ENCODE measurements around the gene EIF4G3. TPM values are rescaled to one million over a fixed set of nuclear protein-coding genes. Genes with fewer than 3 reads are reported as not detected.

The EIF4G3 gene
- total RNA-seq, 1 experiment from 2014 or later: 72.0 TPM

GRCh38 chr1:20936621-20937020 lies 240.1 kb downstream of the EIF4G3 start:
- Histone ChIP-seq H2BK15ac (ENCODE audit: low read depth, low read length) (no peak overlapping the region), H3K23ac (ENCODE audit: insufficient read length, low read depth, low read length) (no peak overlapping the region), H3K27me3 (ENCODE audit: insufficient read depth, low read length) (no peaks in the 10 kb centered on the region), H3K56ac (ENCODE audit: insufficient read length, low read depth, low read length) (no peak overlapping the region), H3K4ac (ENCODE audit: low read depth, low read length) (no peak overlapping the region), H3K9ac (ENCODE audit: extremely low read depth, insufficient read length, low read length) (no peak overlapping the region), H3K23me2 (ENCODE audit: insufficient read length, low read depth, low read length, poor library complexity, severe bottlenecking) (no peaks in the 10 kb centered on the region), H2BK20ac (ENCODE audit: low read depth, low read length, poor library complexity, severe bottlenecking) (no peak overlapping the region), H3K4me1 (ENCODE audit: insufficient read depth, low read length) (no peaks in the 10 kb centered on the region), H3K27ac (ENCODE audit: insufficient read length, low read depth, low read length) (no peak overlapping the region), H2BK12ac (ENCODE audit: insufficient read length, low read depth, low read length) (no peak overlapping the region), H3K9me3 (ENCODE audit: control insufficient read depth, low read depth, low read length) (no peaks in the 10 kb centered on the region), H3K79me1 (ENCODE audit: insufficient read depth, low read depth, low read length, poor library complexity, severe bottlenecking) (no peaks in the 10 kb centered on the region), H3K14ac (ENCODE audit: insufficient read depth, low read length) (no peak overlapping the region), H2AFZ (ENCODE audit: low read length) (no peak overlapping the region), H2AK5ac (ENCODE audit: insufficient read length, low read length) (no peak overlapping the region), H4K91ac (ENCODE audit: insufficient read length, low read depth, low read length) (no peak overlapping the region), H3T11ph (ENCODE audit: low read length) (no peak overlapping the region), H4K5ac (ENCODE audit: insufficient read length, low read depth, low read length) (no peak overlapping the region), H2BK120ac (ENCODE audit: low read depth, low read length, poor library complexity, severe bottlenecking) (no peak overlapping the region), H4K8ac (replicated peaks; ENCODE audit: insufficient read length, low read depth, low read length) (no peak overlapping the region), H3K79me2 (ENCODE audit: insufficient read depth, low read length) (no peaks in the 10 kb centered on the region), H2BK5ac (ENCODE audit: insufficient read length, low read length) (no peak overlapping the region), H4K20me1 (ENCODE audit: control insufficient read depth, insufficient read depth, insufficient read length) (no peaks in the 10 kb centered on the region), H3K4me2 (ENCODE audit: insufficient read depth, insufficient read length, low read length) (no peak overlapping the region), H3K18ac (ENCODE audit: insufficient read length, low read depth, low read length) (no peak overlapping the region)
- Mint-ChIP-seq H3K4me3 (no peak overlapping the region), H3K9me3 (no peaks in the 10 kb centered on the region), H3K36me3 (ENCODE audit: insufficient read depth in 1 of 3, low read depth in 3 of 3) (peaks cover 5 to 21% (median 16%) of the 10 kb centered on the region in 3 experiments; a peak in 5 of 7 replicates), H3K27me3 (ENCODE audit: low read depth) (no peaks in the 10 kb centered on the region), H3K27ac (peak overlapping the region in 1 of 3 experiments; percentile 52; a peak in 1 of 7 replicates), H3K4me1 (peaks cover 13 to 17% of the 10 kb centered on the region in 2 experiments)
- no peak for TF ChIP-seq CTCF (conservative IDR thresholded peaks at IDR 0.05)
- WGBS (ENCODE audit: extremely low coverage, insufficient read length, low lambda C conversion rate): no CpG with 5 or more reads among the region's 2 CpGs
- no peak for DNase-seq
